GM18870 (cell line): ENCODE measurements around the gene IL36A.

Experiments
- ATAC-seq: cut with Tn5 transposase; IDR thresholded peaks from one replicate; pipeline ENCODE4 v1.9.1; 2021; ENCODE audit warnings: moderate library complexity; ENCODE audit not compliant: unreplicated experiment

Gene IL36A, protein sequence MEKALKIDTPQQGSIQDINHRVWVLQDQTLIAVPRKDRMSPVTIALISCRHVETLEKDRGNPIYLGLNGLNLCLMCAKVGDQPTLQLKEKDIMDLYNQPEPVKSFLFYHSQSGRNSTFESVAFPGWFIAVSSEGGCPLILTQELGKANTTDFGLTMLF

GRCh38 chr2:113005030-113005509 lies at the start of gene IL36A:
Gene IL36A (plus strand): TSS chr2:113005459. CDS start chr2:113005872, 413 bp downstream.
- no peak for ATAC-seq

GRCh38 chr2:112957511-112957910 lies 47.7 kb upstream of the IL36A start:
- no peak for ATAC-seq

DNA sequence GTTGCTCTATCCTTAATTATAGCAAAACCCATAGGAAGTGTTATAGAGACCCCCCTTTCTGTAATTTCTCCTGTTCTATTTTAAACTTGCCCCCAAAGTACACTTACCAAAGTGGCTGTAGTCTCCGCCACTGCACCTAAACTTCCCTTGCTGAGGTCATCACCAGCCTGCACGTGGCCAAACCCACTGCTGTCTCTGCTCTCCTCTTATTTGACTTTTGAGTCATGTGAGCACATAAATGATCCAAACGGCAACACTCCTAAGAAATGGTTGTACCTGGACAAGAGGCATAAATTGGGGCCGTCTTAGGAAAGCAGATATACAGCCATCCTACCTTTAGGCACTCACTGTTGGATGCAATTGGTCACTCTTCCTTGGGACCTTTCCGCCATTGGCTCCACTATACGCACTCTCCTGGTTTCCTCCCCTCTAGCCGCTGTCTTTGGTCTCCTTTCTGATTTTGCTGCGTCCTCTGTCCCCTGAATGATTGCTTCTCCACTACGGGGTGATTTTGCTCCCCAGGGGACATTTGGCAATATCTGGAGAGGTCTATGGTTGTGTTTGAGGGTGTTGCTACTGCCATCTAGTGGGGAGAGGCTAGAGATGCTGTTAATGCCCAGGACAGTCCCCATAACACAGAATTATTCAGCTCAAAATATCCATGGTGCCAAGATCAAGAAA lies 46.7 kb upstream of the IL36A start:
- ATAC-seq, result no peak

DNA sequence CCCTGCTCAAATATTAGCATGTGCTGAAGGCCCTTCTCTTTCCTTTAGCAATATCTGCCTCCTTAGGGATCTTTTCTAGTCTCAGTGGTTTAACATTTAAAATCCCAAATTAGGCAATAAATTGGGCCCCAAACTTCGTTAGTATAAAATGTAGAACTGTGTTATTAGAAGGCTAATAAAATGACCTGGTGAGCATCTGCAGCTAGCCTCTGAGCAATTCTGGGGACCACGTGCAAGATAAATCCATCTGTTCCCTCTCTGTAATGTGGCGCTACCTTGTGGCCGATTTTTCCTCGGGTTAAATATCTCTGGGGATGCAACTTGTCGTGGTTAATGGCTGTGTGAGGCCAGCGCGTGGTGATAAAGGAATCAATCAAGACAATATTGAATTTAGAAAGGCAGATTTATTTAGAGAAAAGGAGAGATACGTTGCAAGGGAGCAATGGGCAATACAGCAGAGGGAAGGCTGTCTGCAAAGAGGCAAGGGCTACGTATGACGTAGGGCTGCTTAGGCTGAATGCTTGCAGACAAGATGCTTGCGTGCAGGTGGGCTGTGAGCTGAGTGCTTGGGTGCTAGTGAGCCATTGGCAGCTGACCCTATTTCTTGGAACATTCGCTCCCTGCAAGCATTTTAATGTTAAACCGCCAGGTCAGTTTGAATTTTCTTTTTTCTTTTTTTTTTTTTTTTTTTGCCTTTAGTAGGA lies 46.0 kb upstream of the IL36A start:
- ATAC-seq, result no peak

GRCh38 chr2:112960230-112960825 lies 44.9 kb upstream of the IL36A start:
- ATAC-seq, result no peak

DNA sequence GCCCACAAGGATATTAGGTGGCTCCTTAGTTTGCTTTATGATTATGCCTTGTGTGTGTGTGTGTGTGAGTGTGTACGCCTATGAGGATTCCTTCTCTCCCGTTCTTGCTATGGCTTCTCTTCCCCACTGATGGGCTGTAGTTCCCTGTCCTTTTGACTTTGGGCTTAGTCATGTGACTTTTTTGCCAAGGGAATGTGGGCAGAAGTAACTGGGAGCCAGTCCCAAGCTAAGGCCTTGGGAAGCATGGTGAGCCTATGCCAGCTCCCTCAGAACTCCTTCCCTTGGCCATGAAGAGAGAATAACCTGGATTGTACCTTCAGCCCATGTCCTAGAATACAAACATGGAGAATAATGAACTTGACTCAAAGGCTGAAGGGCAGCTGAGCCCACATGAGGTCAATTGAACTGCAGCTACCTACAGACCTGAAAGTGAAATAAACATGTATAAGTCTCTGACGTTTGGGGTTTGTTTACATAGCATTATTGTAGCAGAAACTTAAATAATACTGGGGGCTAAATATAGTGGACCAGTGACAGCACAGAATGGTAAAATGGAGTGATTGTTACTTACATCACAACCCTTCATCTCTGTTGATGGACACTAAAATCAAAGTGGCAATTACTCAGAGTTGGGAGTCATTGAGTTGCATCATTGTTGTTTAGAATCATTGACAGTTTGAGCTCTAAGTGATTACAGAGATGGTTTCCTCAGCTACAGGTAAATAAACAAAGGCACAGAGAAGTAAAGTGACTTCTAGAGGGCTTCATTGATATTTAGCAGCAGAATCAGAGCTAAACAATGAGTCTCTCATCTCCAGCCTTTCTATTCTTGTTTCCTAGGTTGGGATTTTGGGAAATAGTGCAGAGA lies 42.7 kb upstream of the IL36A start:
- no peak for ATAC-seq

- no peak for ATAC-seq
Measured at GRCh38 chr2:112967023-112967422, 38.2 kb upstream of the IL36A start.

DNA sequence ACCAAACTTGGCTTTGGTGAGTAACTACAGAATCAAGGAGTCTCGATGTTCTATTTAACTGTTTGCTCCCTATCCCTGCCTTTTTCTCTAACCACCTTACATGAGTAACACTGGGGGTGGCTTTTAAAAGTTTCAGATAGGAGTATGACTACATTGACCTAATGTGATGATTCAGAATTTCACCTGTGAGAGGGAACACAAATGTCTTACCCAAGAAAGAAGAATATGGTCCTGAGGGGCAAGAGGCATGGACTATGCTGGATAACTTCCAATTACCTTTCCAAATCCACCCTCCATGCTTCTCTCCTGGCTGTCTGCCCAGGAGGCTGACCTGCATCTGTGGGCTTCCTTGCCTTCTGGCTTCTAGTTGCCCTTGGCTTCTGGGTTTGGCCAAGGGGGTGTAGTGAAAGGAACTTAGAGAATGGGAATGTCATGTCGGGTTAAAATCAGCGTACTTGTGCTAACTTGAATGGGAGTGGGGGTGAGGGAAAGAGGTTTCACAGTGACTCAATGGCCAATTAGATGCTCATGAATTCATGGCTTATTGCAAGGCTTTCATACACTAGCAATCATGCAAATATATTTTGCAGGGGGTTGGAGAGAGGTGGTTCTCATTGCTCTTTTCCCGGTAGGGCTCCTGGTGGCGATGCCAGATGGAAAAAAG lies 32.7 kb upstream of the IL36A start:
- ATAC-seq, result no peak

DNA sequence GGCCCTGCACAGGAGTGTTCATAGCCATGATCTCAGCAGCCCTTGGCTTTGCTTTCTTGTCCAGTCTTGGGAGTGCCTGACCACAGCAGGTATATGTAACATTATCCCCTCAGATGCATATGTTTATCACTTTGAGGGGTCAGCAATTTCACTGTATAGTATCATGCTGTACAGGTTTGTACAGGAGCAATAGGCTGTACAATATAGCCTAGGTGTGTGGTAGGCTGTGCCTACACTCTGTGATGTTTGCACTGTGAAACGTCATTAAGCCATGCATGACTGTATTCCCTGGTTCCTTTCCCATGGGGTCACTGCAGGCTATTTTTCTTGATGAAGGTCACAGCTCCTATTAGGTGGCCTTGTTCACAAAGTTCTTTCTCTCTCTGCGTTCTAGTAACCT lies 32.1 kb upstream of the IL36A start:
- ATAC-seq, result no peak

DNA sequence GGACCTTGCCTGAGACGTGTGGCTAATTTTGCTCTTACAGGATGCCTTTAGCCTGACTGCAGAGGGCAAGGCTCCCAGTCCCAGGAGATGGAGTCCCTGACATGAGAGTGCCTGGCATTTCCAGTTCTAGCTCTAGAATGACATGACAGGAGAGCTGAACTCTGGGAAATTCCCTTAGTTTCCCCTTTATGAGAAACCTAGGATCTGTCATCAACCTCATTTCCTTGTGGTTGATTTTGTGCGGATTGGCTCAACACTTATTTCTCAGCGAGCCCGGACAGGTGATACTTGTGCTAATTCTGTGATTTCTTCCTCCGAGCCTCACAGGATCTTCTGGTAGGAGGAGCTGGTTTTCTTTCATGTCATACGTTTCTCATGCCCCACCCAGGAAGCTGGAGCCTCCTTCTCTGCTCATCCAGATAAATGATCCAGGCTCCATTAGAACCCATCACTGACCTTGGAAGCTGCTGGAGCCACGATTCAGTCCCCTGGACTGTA lies 27.7 kb upstream of the IL36A start, which contains the start of gene IL36G:
TSS of gene IL36G (plus strand) at position 448 of the 498 bp plus-strand sequence. CDS start 633 bp downstream, outside the sequence.
- ATAC-seq, result no peak

- no peak for ATAC-seq
Measured at GRCh38 chr2:112979731-112980130, 25.5 kb upstream of the IL36A start.

DNA sequence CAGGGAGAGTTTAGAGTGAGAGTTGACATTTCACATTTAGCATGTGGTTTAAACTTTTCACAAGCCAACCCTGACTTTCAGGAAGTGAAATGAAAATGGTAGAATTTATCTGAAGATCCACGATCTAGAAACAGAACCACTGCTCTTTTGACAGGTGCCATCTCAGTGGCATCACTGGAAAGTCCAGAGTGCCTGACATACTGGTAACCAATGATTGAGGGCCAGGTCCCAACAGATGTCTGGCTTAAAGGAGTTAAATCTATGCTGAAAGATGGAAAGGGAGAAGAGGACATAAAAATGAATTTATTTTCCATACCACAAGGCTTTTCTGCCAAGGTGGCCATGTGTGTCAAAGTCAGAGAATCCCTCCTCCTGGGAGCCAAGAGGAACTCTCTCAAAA lies 24.7 kb upstream of the IL36A start:
- ATAC-seq, result no peak

GRCh38 chr2:112985090-112985489 lies 20.2 kb upstream of the IL36A start:
- no peak for ATAC-seq

GRCh38 chr2:112989611-112990010 lies 15.6 kb upstream of the IL36A start:
- ATAC-seq, result no peak

DNA sequence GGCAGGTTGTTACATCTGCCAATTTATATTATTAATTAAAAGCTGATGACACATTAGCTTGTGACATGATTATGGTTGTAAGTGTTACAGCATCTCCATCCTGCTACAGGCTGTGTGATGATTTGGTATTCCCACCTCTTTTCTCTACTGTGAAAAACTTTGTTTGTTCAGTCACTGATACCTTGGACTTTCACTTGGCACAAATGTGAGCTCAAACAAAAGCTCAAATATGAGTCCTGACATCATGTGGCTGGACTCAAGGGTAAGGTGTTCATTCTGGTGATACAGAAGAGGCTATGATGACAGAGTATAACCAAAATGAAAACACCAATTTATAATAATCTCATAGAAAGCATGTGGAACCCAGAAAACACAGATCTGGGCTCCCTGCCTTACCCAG lies 11.4 kb upstream of the IL36A start:
- no peak for ATAC-seq

DNA sequence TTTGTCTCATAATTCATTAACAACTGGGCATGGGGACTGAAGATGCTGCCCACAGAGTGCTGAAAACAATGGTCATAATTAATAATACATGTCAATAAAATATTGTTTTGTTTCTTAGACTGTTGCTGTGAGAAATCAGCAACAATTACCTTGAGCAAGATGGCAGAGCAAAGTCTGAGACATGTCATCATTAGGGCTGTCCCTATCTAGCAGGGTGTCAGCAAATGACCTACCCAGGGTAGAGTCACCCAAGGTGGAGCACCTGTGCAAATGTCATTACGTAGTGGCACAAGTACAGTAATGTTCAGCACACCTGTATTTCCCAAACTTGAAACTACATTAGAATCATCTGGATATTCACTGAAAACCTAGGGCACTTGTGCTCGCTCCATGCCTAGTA lies 10.6 kb upstream of the IL36A start:
- ATAC-seq, result no peak

DNA sequence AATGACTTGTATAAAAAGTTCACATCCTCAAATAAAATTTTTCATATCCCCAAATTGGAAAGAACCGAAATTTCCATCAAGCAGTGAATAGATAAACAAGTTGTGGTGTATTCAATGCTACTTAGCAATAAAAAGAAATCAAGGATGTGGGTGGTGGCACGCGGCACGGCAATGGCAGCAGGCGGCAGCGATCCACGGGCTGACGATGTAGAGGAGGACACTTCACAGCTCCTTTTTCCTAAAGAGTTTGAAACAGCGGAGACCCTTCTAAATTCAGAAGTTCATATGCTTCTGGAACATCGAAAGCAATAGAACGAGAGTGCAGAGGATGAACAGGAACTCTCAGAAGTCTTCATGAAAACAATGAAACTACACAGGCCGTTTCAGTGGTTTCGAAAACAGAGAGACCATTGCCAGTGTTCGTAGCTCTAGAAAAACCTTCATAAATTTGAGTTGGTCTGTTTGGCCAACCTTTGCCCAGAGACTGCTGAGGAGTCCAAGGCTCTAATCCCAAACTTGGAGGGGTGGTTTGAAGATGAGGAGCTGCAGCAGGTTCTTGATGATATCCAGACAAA lies 9.8 kb upstream of the IL36A start:
- ATAC-seq, result no peak

GRCh38 chr2:112996635-112997034 lies 8.6 kb upstream of the IL36A start:
- ATAC-seq, result no peak

GRCh38 chr2:112997151-112997550 lies 8.1 kb upstream of the IL36A start:
- ATAC-seq, result no peak

GRCh38 chr2:113000436-113000835 lies 4.8 kb upstream of the IL36A start:
- no peak for ATAC-seq
